ENCODE data around the gene MS4A2.
"Not testable (repeated sequence)": the region's sequence is repeated elsewhere in the genome, so short reads cannot be mapped to it uniquely, and the experiment has no call there.

The MS4A2 gene

GRCh38 chr11:60071644-60072043, 16.8 kb upstream of the MS4A2 start:
- not testable (repeated sequence) for H3K27ac ChIP-seq (ENCODE audit: insufficient read depth, low read depth, low read length, poor library complexity, severe bottlenecking); H3K9me3 ChIP-seq (ENCODE audit: control insufficient read depth, low read length); H3K27me3 ChIP-seq (ENCODE audit: control insufficient read depth, insufficient read depth, low read length, poor library complexity, severe bottlenecking); H3K4me3 ChIP-seq (ENCODE audit: insufficient read depth, low read depth, low read length); H3K4me1 ChIP-seq (ENCODE audit: control insufficient read depth, insufficient read depth, low read length); H3K36me3 ChIP-seq (ENCODE audit: control insufficient read depth, insufficient read depth, low read length)
- WGBS, 2 experiments: 92 to 96% methylated on average over 6 of the region's 6 CpGs

- Histone ChIP-seq H3K27me3 (ENCODE audit: control insufficient read depth, insufficient read depth, low read length, poor library complexity, severe bottlenecking) (no peaks in the 10 kb centered on the region), H3K9me3 (ENCODE audit: control insufficient read depth, low read length) (no peaks in the 10 kb centered on the region)
- WGBS, 2 experiments: 87 to 88% methylated on average over 15 of the region's 15 CpGs
Measured at GRCh38 chr11:60077216-60077817, 11.1 kb upstream of the MS4A2 start.

DNA sequence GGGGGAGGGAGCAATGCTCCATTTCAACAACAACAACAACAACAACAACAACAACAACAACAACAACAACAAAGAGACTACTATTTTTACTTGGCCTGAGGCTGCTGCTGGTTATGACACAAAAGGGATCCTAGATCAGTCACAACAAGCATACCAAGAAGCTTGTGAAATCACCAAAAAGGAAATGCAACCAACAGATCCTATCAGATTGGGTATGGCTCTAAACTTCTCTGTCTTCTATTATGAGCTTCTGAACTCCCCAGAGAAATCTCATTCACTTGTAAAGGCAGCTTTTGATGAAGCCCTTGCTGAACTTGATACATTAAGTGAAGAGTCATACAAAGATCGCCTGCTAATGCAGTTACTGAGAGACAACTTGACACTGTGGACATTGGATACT, 10.5 kb upstream of the MS4A2 start:
- Histone ChIP-seq H3K4me1 (ENCODE audit: control insufficient read depth, insufficient read depth, low read length) (no peaks in the 10 kb centered on the region), H3K36me3 (ENCODE audit: control insufficient read depth, insufficient read depth, low read length) (no peaks in the 10 kb centered on the region), H3K4me3 (ENCODE audit: insufficient read depth, low read depth, low read length) (no peak overlapping the region), H3K9me3 (ENCODE audit: control insufficient read depth, low read length) (no peaks in the 10 kb centered on the region), H3K27me3 (ENCODE audit: control insufficient read depth, insufficient read depth, low read length, poor library complexity, severe bottlenecking) (no peaks in the 10 kb centered on the region), H3K27ac (ENCODE audit: insufficient read depth, low read depth, low read length, poor library complexity, severe bottlenecking) (no peak overlapping the region)
- WGBS, 2 experiments: 96 to 100% methylated on average over 1 of the region's 1 CpG

More at GRCh38 chr11:60077216-60077817, 11.1 kb upstream of the MS4A2 start:
- Histone ChIP-seq H3K27ac (ENCODE audit: insufficient read depth, low read depth, low read length, poor library complexity, severe bottlenecking) (no peak overlapping the region), H3K36me3 (ENCODE audit: control insufficient read depth, insufficient read depth, low read length) (no peaks in the 10 kb centered on the region), H3K4me1 (ENCODE audit: control insufficient read depth, insufficient read depth, low read length) (no peaks in the 10 kb centered on the region), H3K4me3 (ENCODE audit: insufficient read depth, low read depth, low read length) (no peak overlapping the region)

DNA sequence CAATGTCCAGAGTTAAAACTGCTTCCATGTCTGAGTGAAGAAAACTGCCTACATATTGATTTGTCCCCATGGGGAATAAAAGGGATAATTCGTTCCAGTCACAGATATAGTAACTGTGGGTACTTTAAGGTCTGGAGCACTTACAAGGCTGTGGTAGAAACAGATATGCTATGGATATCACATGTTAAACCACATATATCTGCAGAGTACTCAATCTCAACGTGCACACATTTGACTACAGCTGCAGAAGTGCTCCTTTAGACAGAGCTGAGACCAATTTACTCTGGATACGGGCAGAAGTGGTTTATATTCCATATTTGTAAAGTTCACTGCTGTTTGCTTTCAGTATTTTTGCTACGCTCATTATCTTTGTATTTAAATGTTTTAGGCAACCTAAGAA, 9.7 kb upstream of the MS4A2 start:
- H3K9me3 ChIP-seq (ENCODE audit: control insufficient read depth, low read length): no peaks in the 10 kb centered on the region
- no peaks in the 10 kb centered on the region for H3K4me1 ChIP-seq (ENCODE audit: control insufficient read depth, insufficient read depth, low read length)
- H3K27me3 ChIP-seq (ENCODE audit: control insufficient read depth, insufficient read depth, low read length, poor library complexity, severe bottlenecking): no peaks in the 10 kb centered on the region
- no peaks in the 10 kb centered on the region for H3K36me3 ChIP-seq (ENCODE audit: control insufficient read depth, insufficient read depth, low read length)
- no peak overlapping the region for H3K4me3 ChIP-seq (ENCODE audit: insufficient read depth, low read depth, low read length)
- 85 to 93% methylated on average over 3 to 4 of the region's 4 CpGs for WGBS, 2 experiments
- no peak overlapping the region for H3K27ac ChIP-seq (ENCODE audit: insufficient read depth, low read depth, low read length, poor library complexity, severe bottlenecking)

DNA sequence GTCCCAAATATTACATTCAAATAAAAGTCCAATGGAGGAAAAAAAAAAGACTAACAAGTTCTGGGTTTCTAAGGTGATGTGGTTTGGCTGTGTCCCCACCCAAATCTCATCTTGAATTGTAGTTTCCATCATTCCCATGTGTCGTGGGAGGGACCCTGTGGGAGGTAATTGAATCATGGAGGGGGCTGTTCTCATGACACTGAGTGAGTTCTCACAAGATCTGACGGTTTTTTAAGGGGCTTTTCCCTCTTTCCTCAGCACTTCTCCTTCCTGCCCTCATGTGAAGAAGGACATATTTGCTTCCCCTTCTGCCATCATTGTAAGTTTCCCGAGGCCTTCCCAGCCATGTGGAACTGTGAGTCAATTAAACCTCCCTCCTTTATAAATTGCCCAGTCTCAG, 7.9 kb upstream of the MS4A2 start:
- Histone ChIP-seq H3K9me3 (ENCODE audit: control insufficient read depth, low read length) (no peaks in the 10 kb centered on the region), H3K27ac (ENCODE audit: insufficient read depth, low read depth, low read length, poor library complexity, severe bottlenecking) (no peak overlapping the region), H3K4me3 (ENCODE audit: insufficient read depth, low read depth, low read length) (no peak overlapping the region), H3K4me1 (ENCODE audit: control insufficient read depth, insufficient read depth, low read length) (no peaks in the 10 kb centered on the region), H3K27me3 (ENCODE audit: control insufficient read depth, insufficient read depth, low read length, poor library complexity, severe bottlenecking) (no peaks in the 10 kb centered on the region), H3K36me3 (ENCODE audit: control insufficient read depth, insufficient read depth, low read length) (no peaks in the 10 kb centered on the region)
- WGBS, 2 experiments: 64 to 73% methylated on average over 3 of the region's 3 CpGs

- Histone ChIP-seq H3K9me3 (ENCODE audit: control insufficient read depth, low read length) (no peaks in the 10 kb centered on the region), H3K4me3 (ENCODE audit: insufficient read depth, low read depth, low read length) (no peak overlapping the region), H3K27me3 (ENCODE audit: control insufficient read depth, insufficient read depth, low read length, poor library complexity, severe bottlenecking) (no peaks in the 10 kb centered on the region), H3K36me3 (ENCODE audit: control insufficient read depth, insufficient read depth, low read length) (no peaks in the 10 kb centered on the region), H3K4me1 (ENCODE audit: control insufficient read depth, insufficient read depth, low read length) (no peaks in the 10 kb centered on the region), H3K27ac (ENCODE audit: insufficient read depth, low read depth, low read length, poor library complexity, severe bottlenecking) (no peak overlapping the region)
- WGBS, 2 experiments: 85 to 88% methylated on average over 3 of the region's 3 CpGs
Measured at GRCh38 chr11:60084631-60085273, 3.7 kb upstream of the MS4A2 start.

DNA sequence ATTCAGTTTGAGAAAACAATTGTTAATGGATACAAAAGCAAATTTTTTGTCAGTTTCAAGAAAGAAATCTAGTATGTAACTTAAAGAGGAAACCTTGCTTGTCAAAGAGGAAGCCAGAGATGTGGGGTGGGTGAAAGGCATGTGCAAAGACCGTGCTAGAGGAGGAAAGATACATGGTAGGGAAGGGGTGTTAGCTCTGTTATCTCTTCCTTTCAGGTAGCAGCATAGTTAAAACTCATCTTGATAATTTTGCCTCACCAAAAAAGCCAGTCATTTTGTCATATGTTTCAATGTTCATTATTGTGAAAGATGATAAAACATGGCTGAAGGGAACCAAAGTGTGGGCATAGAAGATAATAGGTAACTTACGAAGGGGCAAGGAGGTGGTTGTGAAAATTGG, 2.6 kb upstream of the MS4A2 start:
- Histone ChIP-seq H3K4me3 (ENCODE audit: insufficient read depth, low read depth, low read length) (no peak overlapping the region), H3K36me3 (ENCODE audit: control insufficient read depth, insufficient read depth, low read length) (no peaks in the 10 kb centered on the region), H3K27me3 (ENCODE audit: control insufficient read depth, insufficient read depth, low read length, poor library complexity, severe bottlenecking) (no peaks in the 10 kb centered on the region), H3K27ac (ENCODE audit: insufficient read depth, low read depth, low read length, poor library complexity, severe bottlenecking) (no peak overlapping the region), H3K4me1 (ENCODE audit: control insufficient read depth, insufficient read depth, low read length) (no peaks in the 10 kb centered on the region), H3K9me3 (ENCODE audit: control insufficient read depth, low read length) (no peaks in the 10 kb centered on the region)
- 91 to 93% methylated on average over 2 of the region's 2 CpGs for WGBS, 2 experiments

- H3K27ac ChIP-seq (ENCODE audit: insufficient read depth, low read depth, low read length, poor library complexity, severe bottlenecking): no peak overlapping the region
- H3K4me1 ChIP-seq (ENCODE audit: control insufficient read depth, insufficient read depth, low read length): no peaks in the 10 kb centered on the region
- 100% methylated on average over 1 of the region's 1 CpG for WGBS, 2 experiments
- H3K36me3 ChIP-seq (ENCODE audit: control insufficient read depth, insufficient read depth, low read length): no peaks in the 10 kb centered on the region
- no peaks in the 10 kb centered on the region for H3K27me3 ChIP-seq (ENCODE audit: control insufficient read depth, insufficient read depth, low read length, poor library complexity, severe bottlenecking)
- no peak overlapping the region for H3K4me3 ChIP-seq (ENCODE audit: insufficient read depth, low read depth, low read length)
- H3K9me3 ChIP-seq (ENCODE audit: control insufficient read depth, low read length): no peaks in the 10 kb centered on the region
Measured at GRCh38 chr11:60087239-60087638, 1.2 kb upstream of the MS4A2 start.

- Histone ChIP-seq H3K27me3 (ENCODE audit: control insufficient read depth, insufficient read depth, low read length, poor library complexity, severe bottlenecking) (no peaks in the 10 kb centered on the region), H3K27ac (ENCODE audit: insufficient read depth, low read depth, low read length, poor library complexity, severe bottlenecking) (no peak overlapping the region), H3K36me3 (ENCODE audit: control insufficient read depth, insufficient read depth, low read length) (no peaks in the 10 kb centered on the region), H3K4me3 (ENCODE audit: insufficient read depth, low read depth, low read length) (no peak overlapping the region), H3K4me1 (ENCODE audit: control insufficient read depth, insufficient read depth, low read length) (no peaks in the 10 kb centered on the region), H3K9me3 (ENCODE audit: control insufficient read depth, low read length) (no peaks in the 10 kb centered on the region)
- WGBS, 2 experiments: 92% methylated on average over 2 to 4 of the region's 4 CpGs
Measured at GRCh38 chr11:60095477-60096120, 7.1 kb downstream of the MS4A2 start.

GRCh38 chr11:60097189-60097588, 8.7 kb downstream of the MS4A2 start:
- Histone ChIP-seq H3K36me3 (ENCODE audit: control insufficient read depth, insufficient read depth, low read length) (no peaks in the 10 kb centered on the region), H3K9me3 (ENCODE audit: control insufficient read depth, low read length) (no peaks in the 10 kb centered on the region), H3K4me3 (ENCODE audit: insufficient read depth, low read depth, low read length) (no peak overlapping the region), H3K27me3 (ENCODE audit: control insufficient read depth, insufficient read depth, low read length, poor library complexity, severe bottlenecking) (no peaks in the 10 kb centered on the region), H3K4me1 (ENCODE audit: control insufficient read depth, insufficient read depth, low read length) (no peaks in the 10 kb centered on the region), H3K27ac (ENCODE audit: insufficient read depth, low read depth, low read length, poor library complexity, severe bottlenecking) (no peak overlapping the region)
- WGBS, 2 experiments: 97 to 100% methylated on average over 1 of the region's 1 CpG
